Inflammatory macrophage (primary cell): ENCODE results near the gene SAMM50.

ENCODE experiments used
- DNase-seq, 2 donors: peaks; one replicate each; pipeline ENCODE4 v3.0.0-alpha.2; 2020 to 2022

Gene SAMM50

GRCh38 chr22:43978558-43978957 is 23.3 kb downstream of the SAMM50 start:
- DNase-seq = no peak

GRCh38 chr22:43980579-43980978 is 25.3 kb downstream of the SAMM50 start:
- DNase-seq = no peak

GRCh38 chr22:43980996-43981395 is 25.8 kb downstream of the SAMM50 start:
- no peak for DNase-seq

- no peak for DNase-seq
These were observed 28.6 kb downstream of the SAMM50 start for GRCh38 chr22:43983808-43984207.

- DNase-seq = no peak
These were observed 30.3 kb downstream of the SAMM50 start for GRCh38 chr22:43985532-43985931.

- no peak for DNase-seq
These were observed 33.0 kb downstream of the SAMM50 start for GRCh38 chr22:43988116-43988820.

- no peak for DNase-seq
These were observed 33.7 kb downstream of the SAMM50 start for GRCh38 chr22:43988960-43989359.

- no peak for DNase-seq
These were observed 34.8 kb downstream of the SAMM50 start for GRCh38 chr22:43990044-43990443.

- no peak for DNase-seq
These were observed 36.2 kb downstream of the SAMM50 start for GRCh38 chr22:43991316-43992020.

GRCh38 chr22:43992331-43992821 is 37.1 kb downstream of the SAMM50 start:
- no peak for DNase-seq

GRCh38 chr22:43993072-43993760 is 38.0 kb downstream of the SAMM50 start:
- DNase-seq = peak; percentile 50 to 66

- DNase-seq = no peak
These were observed 38.8 kb downstream of the SAMM50 start for GRCh38 chr22:43994006-43994405.

- no peak for DNase-seq
These were observed 39.2 kb downstream of the SAMM50 start for GRCh38 chr22:43994416-43994815.

GRCh38 chr22:43995057-43995685 is 39.9 kb downstream of the SAMM50 start:
- no peak for DNase-seq

GRCh38 chr22:43995798-43996169 is 40.5 kb downstream of the SAMM50 start:
- no peak for DNase-seq

GRCh38 chr22:43996170-43996980 is 41.1 kb downstream of the SAMM50 start:
- peak; percentile 76 to 84 for DNase-seq

- DNase-seq = no peak
These were observed 41.7 kb downstream of the SAMM50 start for GRCh38 chr22:43996981-43997265.

GRCh38 chr22:43998679-43999264 is 43.5 kb downstream of the SAMM50 start:
- DNase-seq = no peak

- DNase-seq = no peak
These were observed 44.1 kb downstream of the SAMM50 start for GRCh38 chr22:43999378-43999777.

GRCh38 chr22:44000123-44000522 is 44.9 kb downstream of the SAMM50 start:
- no peak for DNase-seq

GRCh38 chr22:44001521-44001920 is 46.3 kb downstream of the SAMM50 start:
- no peak for DNase-seq

- no peak for DNase-seq
These were observed 47.1 kb downstream of the SAMM50 start for GRCh38 chr22:44002324-44002723.
